ENCODE measurements around the gene DHX38. TPM values are rescaled to one million over a fixed set of nuclear protein-coding genes. Genes with fewer than 3 reads are reported as not detected.

The DHX38 gene
- total and polyA plus RNA-seq, 3 experiments from 2014 or later, result 32.7 to 98.3 (median 93.6) TPM

DNA sequence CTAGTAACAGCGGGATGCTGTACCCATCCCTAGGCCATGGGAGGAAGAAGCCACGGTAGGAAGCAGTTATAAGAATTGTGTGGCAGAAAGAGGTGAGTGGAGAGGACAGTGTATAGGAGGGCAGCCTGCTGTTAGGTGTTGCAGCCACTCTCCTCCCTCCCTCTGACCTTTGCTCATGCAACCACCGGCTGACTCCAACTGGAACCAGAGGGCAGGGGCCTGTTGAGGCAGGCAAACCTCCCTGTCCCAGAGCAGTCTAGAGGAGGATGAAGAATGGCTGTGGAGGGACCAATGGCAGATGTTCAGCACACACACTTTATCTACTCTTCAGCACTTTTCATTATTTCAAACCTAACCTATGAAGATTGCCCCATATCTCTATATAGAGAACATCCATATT lies 2.4 kb upstream of the DHX38 start:
- Histone ChIP-seq H3K27me3 (ENCODE audit: insufficient read depth, low read length, poor library complexity, severe bottlenecking) (no peaks in the 10 kb centered on the region), H3K9me3 (ENCODE audit: low read length) (no peaks in the 10 kb centered on the region), H3K4me3 (ENCODE audit: low read length) (no peak overlapping the region), H3K27ac (ENCODE audit: low read depth, low read length) (no peak overlapping the region), H3K4me1 (ENCODE audit: insufficient read depth, low read length) (peaks cover 28% of the 10 kb centered on the region), H3K36me3 (ENCODE audit: insufficient read depth, low read length) (peaks cover 20% of the 10 kb centered on the region)
- peaks cover 55 to 65% (median 57%) of the 10 kb centered on the region in 3 donors for H3K4me1 Mint-ChIP-seq
- no peaks in the 10 kb centered on the region for H3K9me3 Mint-ChIP-seq
- POLR2A ChIA-PET, result no interaction called here
- no peak for DNase-seq
- H3K27me3 Mint-ChIP-seq, result no peaks in the 10 kb centered on the region
- H3K4me3 Mint-ChIP-seq, result peak overlapping the region in 6 of 7 donors; percentile 3 to 96 (median 64)
- peaks cover 5 to 63% (median 14%) of the 10 kb centered on the region in 3 donors for H3K36me3 Mint-ChIP-seq
- H3K27ac Mint-ChIP-seq, result peak overlapping the region; percentile 7 to 83 (median 46)
- CTCF ChIA-PET, result no interaction called here

DNA sequence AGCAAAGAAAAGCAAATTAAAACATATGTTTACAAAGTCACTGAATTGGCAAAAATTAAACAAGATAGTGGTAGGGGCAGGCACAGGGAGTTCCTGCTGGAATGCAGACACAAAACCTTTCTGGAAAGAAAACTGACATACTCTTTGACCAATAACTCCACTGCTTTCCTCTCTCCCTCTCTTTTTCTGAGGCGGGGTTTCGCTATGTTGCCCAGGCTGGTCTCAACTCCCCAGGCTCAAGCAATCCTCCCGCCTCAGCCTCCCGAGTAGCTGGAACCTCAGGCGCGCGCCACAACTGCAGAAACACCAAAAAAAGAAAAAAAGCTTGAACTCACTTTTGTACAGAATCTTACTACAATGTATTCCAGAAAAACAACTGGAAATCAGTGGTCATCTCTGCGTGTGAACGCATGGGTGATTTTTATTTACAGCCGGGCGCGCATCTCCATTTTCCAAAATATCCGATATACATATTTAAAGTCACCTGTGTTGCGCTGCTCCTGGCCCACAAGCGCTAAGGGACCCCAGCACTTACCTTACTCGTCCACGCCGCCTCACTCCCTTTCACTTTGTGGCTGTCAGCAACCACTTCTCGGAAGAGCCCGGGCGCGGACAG lies 707 bp upstream of the DHX38 start:
- ChIA-PET POLR2A (interaction anchor here (1.0 kb wide), 1 partner anchor 528 kb away, joined by 4 read pairs; no protein-coding TSS in a partner anchor), CTCF (no interaction called here)
- Histone ChIP-seq H3K27me3 (ENCODE audit: insufficient read depth, low read length, poor library complexity, severe bottlenecking) (no peaks in the 10 kb centered on the region), H3K4me3 (ENCODE audit: low read length) (peak overlapping the region; percentile 84), H3K36me3 (ENCODE audit: insufficient read depth, low read length) (peaks cover 31% of the 10 kb centered on the region), H3K9me3 (ENCODE audit: low read length) (no peaks in the 10 kb centered on the region), H3K4me1 (ENCODE audit: insufficient read depth, low read length) (peaks cover 28% of the 10 kb centered on the region), H3K27ac (ENCODE audit: low read depth, low read length) (peak overlapping the region; percentile 95)
- Mint-ChIP-seq H3K4me1 (peaks cover 61 to 73% (median 73%) of the 10 kb centered on the region in 3 donors), H3K27ac (peak overlapping the region; percentile 80 to 100 (median 99)), H3K9me3 (no peaks in the 10 kb centered on the region), H3K27me3 (no peaks in the 10 kb centered on the region), H3K4me3 (peak overlapping the region; percentile 93 to 100 (median 99)), H3K36me3 (peaks cover 0 to 66% (median 16%) of the 10 kb centered on the region in 3 donors)
- DNase-seq, result no peak

DNA sequence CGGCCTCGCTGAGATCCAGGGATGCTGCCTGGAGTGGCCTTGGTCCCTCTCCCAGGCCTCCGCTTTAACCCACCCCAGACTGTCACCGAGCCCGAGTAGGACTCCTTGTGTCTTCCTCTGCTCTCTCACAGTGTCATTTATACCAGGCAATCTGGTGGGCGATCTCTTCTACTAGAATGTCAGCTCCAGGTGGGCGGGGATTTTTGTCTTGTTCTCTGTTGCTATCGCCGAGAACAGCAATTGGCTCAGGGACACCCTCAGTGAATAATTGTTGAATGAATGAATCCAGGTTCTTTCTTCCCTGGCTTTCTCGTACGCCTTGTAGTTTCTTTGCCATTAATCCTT lies 591 bp downstream of the DHX38 start:
- Histone ChIP-seq H3K36me3 (ENCODE audit: insufficient read depth, low read length) (peaks cover 41% of the 10 kb centered on the region), H3K27ac (ENCODE audit: low read depth, low read length) (peak overlapping the region; percentile 95), H3K4me1 (ENCODE audit: insufficient read depth, low read length) (peaks cover 28% of the 10 kb centered on the region), H3K9me3 (ENCODE audit: low read length) (no peaks in the 10 kb centered on the region), H3K4me3 (ENCODE audit: low read length) (peak overlapping the region; percentile 84), H3K27me3 (ENCODE audit: insufficient read depth, low read length, poor library complexity, severe bottlenecking) (no peaks in the 10 kb centered on the region)
- ChIA-PET CTCF (no interaction called here), POLR2A (no interaction called here)
- no peaks in the 10 kb centered on the region for H3K9me3 Mint-ChIP-seq
- H3K36me3 Mint-ChIP-seq, result peaks cover 0 to 66% (median 21%) of the 10 kb centered on the region in 3 donors
- H3K4me1 Mint-ChIP-seq, result peaks cover 62 to 77% (median 67%) of the 10 kb centered on the region in 3 donors
- H3K27ac Mint-ChIP-seq, result peak overlapping the region; percentile 80 to 100 (median 99)
- peak overlapping the region; percentile 93 to 100 (median 99) for H3K4me3 Mint-ChIP-seq
- no peaks in the 10 kb centered on the region for H3K27me3 Mint-ChIP-seq
- no peak for DNase-seq

DNA sequence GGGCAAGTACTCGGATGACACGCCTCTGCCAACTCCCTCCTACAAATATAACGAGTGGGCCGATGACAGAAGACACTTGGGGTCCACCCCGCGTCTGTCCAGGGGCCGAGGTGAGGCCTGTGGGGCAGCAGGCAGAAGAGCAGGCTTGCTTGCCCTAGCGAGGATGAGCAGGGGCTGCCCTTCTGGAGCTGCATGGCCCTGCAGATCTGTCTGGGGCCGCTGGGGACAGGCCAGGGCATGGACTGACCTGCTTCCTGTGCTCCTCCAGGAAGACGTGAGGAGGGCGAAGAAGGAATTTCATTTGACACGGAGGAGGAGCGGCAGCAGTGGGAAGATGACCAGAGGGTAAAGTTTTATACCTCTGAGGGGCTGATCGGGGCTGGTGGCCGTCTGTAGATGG lies 5.3 kb downstream of the DHX38 start:
- Mint-ChIP-seq H3K4me1 (peaks cover 27 to 43% (median 31%) of the 10 kb centered on the region in 3 donors), H3K27ac (no peak overlapping the region), H3K9me3 (no peaks in the 10 kb centered on the region), H3K4me3 (no peak overlapping the region), H3K27me3 (no peaks in the 10 kb centered on the region), H3K36me3 (peaks cover 7 to 88% (median 28%) of the 10 kb centered on the region in 3 donors)
- no peak for DNase-seq
- H3K27me3 ChIP-seq (ENCODE audit: insufficient read depth, low read length, poor library complexity, severe bottlenecking), result no peaks in the 10 kb centered on the region
- CTCF ChIA-PET, result no interaction called here
- H3K4me1 ChIP-seq (ENCODE audit: insufficient read depth, low read length), result peaks cover 14% of the 10 kb centered on the region
- H3K36me3 ChIP-seq (ENCODE audit: insufficient read depth, low read length), result peaks cover 78% of the 10 kb centered on the region
- H3K9me3 ChIP-seq (ENCODE audit: low read length), result no peaks in the 10 kb centered on the region
- POLR2A ChIA-PET, result no interaction called here
- H3K4me3 ChIP-seq (ENCODE audit: low read length), result no peak overlapping the region
- H3K27ac ChIP-seq (ENCODE audit: low read depth, low read length), result no peak overlapping the region

DNA sequence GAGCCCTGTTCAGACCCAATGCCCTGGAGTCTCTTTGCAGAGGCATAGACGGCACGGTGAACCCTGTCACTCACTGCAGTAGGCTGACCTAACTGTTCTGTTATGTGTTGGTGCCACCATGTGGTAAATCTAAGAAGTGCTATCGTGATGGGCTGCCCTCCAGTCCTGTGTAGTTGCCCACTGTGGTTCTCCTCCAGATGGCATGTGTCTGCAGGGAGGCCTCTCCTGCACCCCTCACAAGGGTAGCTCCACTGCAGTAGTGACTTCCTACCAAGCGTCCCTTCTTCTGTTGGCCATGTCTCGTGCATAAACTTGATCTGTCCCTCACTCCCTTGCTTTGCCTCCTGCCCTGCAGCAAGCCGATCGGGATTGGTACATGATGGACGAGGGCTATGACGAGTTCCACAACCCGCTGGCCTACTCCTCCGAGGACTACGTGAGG lies 5.8 kb downstream of the DHX38 start:
- ChIA-PET CTCF (interaction anchor here (0.9 kb wide), 1 partner anchor 29 kb away, joined by 3 read pairs; no protein-coding TSS in a partner anchor), POLR2A (no interaction called here)
- Histone ChIP-seq H3K27ac (ENCODE audit: low read depth, low read length) (no peak overlapping the region), H3K27me3 (ENCODE audit: insufficient read depth, low read length, poor library complexity, severe bottlenecking) (no peaks in the 10 kb centered on the region), H3K4me1 (ENCODE audit: insufficient read depth, low read length) (peaks cover 11% of the 10 kb centered on the region), H3K36me3 (ENCODE audit: insufficient read depth, low read length) (peaks cover 83% of the 10 kb centered on the region), H3K9me3 (ENCODE audit: low read length) (no peaks in the 10 kb centered on the region), H3K4me3 (ENCODE audit: low read length) (no peak overlapping the region)
- peak in 3 of 5 donors; percentile 25 to 34 (median 26) for DNase-seq
- Mint-ChIP-seq H3K4me1 (peaks cover 24 to 38% (median 27%) of the 10 kb centered on the region in 3 donors), H3K4me3 (no peak overlapping the region), H3K27ac (no peak overlapping the region), H3K9me3 (no peaks in the 10 kb centered on the region), H3K36me3 (peaks cover 7 to 89% (median 28%) of the 10 kb centered on the region in 3 donors), H3K27me3 (no peaks in the 10 kb centered on the region)

DNA sequence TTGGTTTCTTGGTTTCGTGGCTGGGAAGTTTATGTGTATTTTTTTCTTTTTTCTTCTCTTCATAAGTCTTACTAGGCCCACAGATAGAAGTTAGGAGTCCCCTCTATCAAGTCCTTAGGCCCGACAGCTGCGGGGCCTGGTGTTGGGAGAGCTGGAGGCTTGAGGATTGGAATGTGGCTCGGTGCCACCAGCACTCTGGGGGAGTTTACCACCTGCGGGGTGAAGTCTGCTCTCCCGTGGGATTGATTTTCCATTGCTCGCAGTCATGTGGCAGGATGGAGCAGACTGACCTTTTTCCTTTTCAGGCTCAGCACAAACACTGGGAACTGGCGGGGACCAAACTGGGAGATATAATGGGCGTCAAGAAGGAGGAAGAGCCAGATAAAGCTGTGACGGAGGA lies 7.5 kb downstream of the DHX38 start:
- Mint-ChIP-seq H3K27me3 (no peaks in the 10 kb centered on the region), H3K36me3 (peaks cover 13 to 100% (median 33%) of the 10 kb centered on the region in 3 donors), H3K9me3 (no peaks in the 10 kb centered on the region), H3K4me1 (peaks cover 7 to 20% (median 10%) of the 10 kb centered on the region in 3 donors), H3K4me3 (no peak overlapping the region), H3K27ac (no peak overlapping the region)
- Histone ChIP-seq H3K4me1 (ENCODE audit: insufficient read depth, low read length) (no peaks in the 10 kb centered on the region), H3K27me3 (ENCODE audit: insufficient read depth, low read length, poor library complexity, severe bottlenecking) (no peaks in the 10 kb centered on the region), H3K27ac (ENCODE audit: low read depth, low read length) (no peak overlapping the region), H3K36me3 (ENCODE audit: insufficient read depth, low read length) (peaks cover 97% of the 10 kb centered on the region), H3K4me3 (ENCODE audit: low read length) (no peak overlapping the region), H3K9me3 (ENCODE audit: low read length) (no peaks in the 10 kb centered on the region)
- DNase-seq, result no peak
- CTCF ChIA-PET, result no interaction called here
- POLR2A ChIA-PET, result no interaction called here

DNA sequence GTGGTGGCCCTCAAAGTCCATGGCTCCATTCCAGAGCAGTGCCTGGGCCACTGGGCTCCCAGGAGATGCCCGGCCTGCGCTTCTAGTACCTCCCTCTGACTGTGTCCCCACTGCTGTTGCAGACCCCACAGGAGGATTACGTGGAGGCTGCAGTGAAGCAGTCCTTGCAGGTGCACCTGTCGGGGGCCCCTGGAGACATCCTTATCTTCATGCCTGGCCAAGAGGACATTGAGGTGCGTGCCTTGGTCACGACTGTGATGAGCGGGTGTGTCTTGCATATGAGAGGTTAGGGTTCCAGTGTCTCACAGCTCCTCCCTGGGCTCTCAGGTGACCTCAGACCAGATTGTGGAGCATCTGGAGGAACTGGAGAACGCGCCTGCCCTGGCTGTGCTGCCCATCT lies 11.3 kb downstream of the DHX38 start:
- H3K36me3 ChIP-seq (ENCODE audit: insufficient read depth, low read length), result peaks cover 89% of the 10 kb centered on the region
- H3K4me3 ChIP-seq (ENCODE audit: low read length), result no peak overlapping the region
- Mint-ChIP-seq H3K36me3 (peaks cover 14 to 100% (median 26%) of the 10 kb centered on the region in 3 donors), H3K27ac (no peak overlapping the region), H3K9me3 (no peaks in the 10 kb centered on the region), H3K27me3 (no peaks in the 10 kb centered on the region), H3K4me3 (no peak overlapping the region), H3K4me1 (no peaks in the 10 kb centered on the region)
- ChIA-PET CTCF (no interaction called here), POLR2A (no interaction called here)
- no peak for DNase-seq
- no peak overlapping the region for H3K27ac ChIP-seq (ENCODE audit: low read depth, low read length)
- no peaks in the 10 kb centered on the region for H3K27me3 ChIP-seq (ENCODE audit: insufficient read depth, low read length, poor library complexity, severe bottlenecking)
- no peaks in the 10 kb centered on the region for H3K4me1 ChIP-seq (ENCODE audit: insufficient read depth, low read length)
- H3K9me3 ChIP-seq (ENCODE audit: low read length), result no peaks in the 10 kb centered on the region

DNA sequence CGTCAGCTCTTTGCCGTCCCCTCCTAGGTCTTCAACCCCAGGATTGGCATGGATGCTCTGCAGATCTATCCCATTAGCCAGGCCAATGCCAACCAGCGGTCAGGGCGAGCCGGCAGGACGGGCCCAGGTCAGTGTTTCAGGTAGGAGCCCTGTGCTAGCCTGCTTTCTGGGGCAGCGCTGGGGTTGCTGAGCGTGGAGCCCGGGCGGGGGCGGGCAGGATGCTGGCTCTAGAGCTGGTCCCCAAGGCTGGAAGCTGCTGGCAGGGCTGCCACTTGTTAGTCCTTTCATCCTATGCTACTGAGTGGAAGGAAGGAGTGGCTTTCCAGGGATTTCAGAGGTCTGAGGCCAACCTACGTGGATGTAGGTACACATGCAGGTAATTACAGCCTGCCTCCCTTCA lies 12.3 kb downstream of the DHX38 start:
- no peak overlapping the region for H3K27ac ChIP-seq (ENCODE audit: low read depth, low read length)
- H3K9me3 Mint-ChIP-seq, result no peaks in the 10 kb centered on the region
- H3K4me1 Mint-ChIP-seq, result no peaks in the 10 kb centered on the region
- peaks cover 14 to 100% (median 33%) of the 10 kb centered on the region in 3 donors for H3K36me3 Mint-ChIP-seq
- peak overlapping the region in 1 of 8 donors; percentile 64 for H3K27ac Mint-ChIP-seq
- no peaks in the 10 kb centered on the region for H3K27me3 Mint-ChIP-seq
- H3K9me3 ChIP-seq (ENCODE audit: low read length), result no peaks in the 10 kb centered on the region
- H3K27me3 ChIP-seq (ENCODE audit: insufficient read depth, low read length, poor library complexity, severe bottlenecking), result no peaks in the 10 kb centered on the region
- no peak overlapping the region for H3K4me3 Mint-ChIP-seq
- no peak overlapping the region for H3K4me3 ChIP-seq (ENCODE audit: low read length)
- ChIA-PET CTCF (no interaction called here), POLR2A (no interaction called here)
- peaks cover 89% of the 10 kb centered on the region for H3K36me3 ChIP-seq (ENCODE audit: insufficient read depth, low read length)
- DNase-seq, result no peak
- no peaks in the 10 kb centered on the region for H3K4me1 ChIP-seq (ENCODE audit: insufficient read depth, low read length)
